Keratinocyte (primary cell): ENCODE data around the gene STUB1. TPM values are rescaled to one million over a fixed set of nuclear protein-coding genes. Genes with fewer than 3 reads are reported as not detected.

ENCODE experiments used
- DNase-seq: peaks from one replicate; pipeline ENCODE4 v3.0.0-alpha.2; 2011; ENCODE audit warnings: low read depth, missing footprints, low spot score
- FAIRE-seq: peaks from 2 replicates; lab custom pipeline; 2011; peaks lifted over from hg19 to GRCh38; lab: Jason Lieb, UNC
- H2AFZ ChIP-seq: 2 replicates; pipeline ENCODE4 v1.6.0; 2012; ENCODE audit warnings: low read length, control low read depth, inconsistent platforms; ENCODE audit not compliant: control insufficient read depth
- H3K27ac ChIP-seq: 2 replicates; pipeline ENCODE4 v1.5.1; 2011; ENCODE audit warnings: low read length; ENCODE audit not compliant: control insufficient read depth, insufficient read depth
- H3K27me3 ChIP-seq: 3 replicates; pipeline ENCODE4 v1.6.0; 2011; ENCODE audit warnings: low read length; ENCODE audit not compliant: control insufficient read depth, insufficient read depth; ENCODE audit errors: extremely low read depth
- H3K36me3 ChIP-seq, 2 experiments: 2 replicates in 1 of 2; 3 replicates in 1 of 2; pipeline ENCODE4 v1.5.1; 2011; ENCODE audit warnings: low read length in 2 of 2, mild to moderate bottlenecking in 1 of 2; ENCODE audit not compliant: control insufficient read depth in 2 of 2, insufficient read depth in 2 of 2; ENCODE audit errors: extremely low read depth in 1 of 2
- H3K4me1 ChIP-seq: 3 replicates; pipeline ENCODE4 v1.5.1; 2011; ENCODE audit warnings: low read length; ENCODE audit not compliant: control insufficient read depth, insufficient read depth; ENCODE audit errors: extremely low read depth
- H3K4me2 ChIP-seq: 3 replicates; pipeline ENCODE4 v1.6.0; 2011; ENCODE audit warnings: low read depth, low read length; ENCODE audit not compliant: control insufficient read depth, insufficient read depth; ENCODE audit errors: extremely low read depth
- H3K4me3 ChIP-seq, 3 experiments: fragments of 200-600 bp in 1 of 3; sonication (generic) in 1 of 3; 2 replicates in 2 of 3; 3 replicates in 1 of 3; pipeline ENCODE4 v1.5.1; 2011 to 2016; ENCODE audit warnings: low read length in 3 of 3, mild to moderate bottlenecking in 3 of 3, control low read depth in 2 of 3, inconsistent platforms in 1 of 3, low read depth in 1 of 3, mixed read lengths in 1 of 3, mixed run types in 1 of 3, moderate library complexity in 1 of 3; ENCODE audit not compliant: control insufficient read depth in 2 of 3, insufficient read depth in 2 of 3; ENCODE audit errors: extremely low read depth in 1 of 3
- H3K79me2 ChIP-seq: 2 replicates; pipeline ENCODE4 v1.6.0; 2012; ENCODE audit warnings: low read length; ENCODE audit not compliant: control insufficient read depth, insufficient read depth
- H3K9ac ChIP-seq: 3 replicates; pipeline ENCODE4 v1.6.0; 2011; ENCODE audit warnings: low read length; ENCODE audit not compliant: control insufficient read depth, insufficient read depth; ENCODE audit errors: extremely low read depth
- H3K9me1 ChIP-seq: 3 replicates; pipeline ENCODE4 v1.6.0; 2011; ENCODE audit warnings: low read length; ENCODE audit not compliant: control insufficient read depth, insufficient read depth; ENCODE audit errors: extremely low read depth
- H3K9me3 ChIP-seq: 2 replicates; pipeline ENCODE4 v1.5.1; 2012; ENCODE audit warnings: low read depth, low read length; ENCODE audit not compliant: control insufficient read depth
- H4K20me1 ChIP-seq: 3 replicates; pipeline ENCODE4 v1.6.0; 2011; ENCODE audit warnings: low read length; ENCODE audit not compliant: control insufficient read depth, insufficient read depth; ENCODE audit errors: extremely low read depth
- CTCF ChIP-seq, 3 experiments: IDR thresholded peaks in 1 of 3; conservative IDR thresholded peaks in 1 of 3; optimal IDR thresholded peaks in 1 of 3; 2 replicates in 2 of 3; 3 replicates in 1 of 3; pipeline versions ENCODE3 to v1.5.1; 2011; ENCODE audit warnings: low read length in 3 of 3, mild to moderate bottlenecking in 3 of 3, moderate library complexity in 2 of 3, control low read depth in 1 of 3, inconsistent platforms in 1 of 3; ENCODE audit not compliant: insufficient read depth in 2 of 3; ENCODE audit errors: extremely low read depth in 1 of 3
- EZH2 ChIP-seq: IDR thresholded peaks from one replicate; pipeline ENCODE4 v1.6.1; 2012; ENCODE audit warnings: inconsistent platforms, mild to moderate bottlenecking, low read length, moderate library complexity
- dilution Hi-C: fragments of 300-500 bp; cut with MboI; formaldehyde crosslinking; loops from one replicate; pipeline ENCODE4 v1.7.0; 2020; ENCODE audit warnings: low sequenced_read_pairs; ENCODE audit not compliant: extremely low pct_ligation_motif_present
- polyA plus RNA-seq, 5 experiments: library from polyadenylated mRNA; depleted of rRNA in 3 of 5; stranded (reverse) in 3 of 5; stranded (forward) in 1 of 5; unstranded in 1 of 5; fragments of >200 nt; gene quantifications; 1 replicate in 1 of 5; 2 replicates in 3 of 5; 3 replicates in 1 of 5; pipeline versions ENCODE4 v1.2.1 to v1.2.3, GENCODE V29; 2011 to 2012; ENCODE audit warnings: missing spikeins in 2 of 5, low read depth in 1 of 5, low replicate concordance in 1 of 5

STUB1 gene
- polyA plus RNA-seq, 1 donor (not counting 4 experiments of a cell fraction or from before 2014, with no cell fraction given) = 124 TPM

GRCh38 chr16:692356-693108 is 12.3 kb downstream of the STUB1 start:
- peaks cover 50% of the 10 kb centered on the region for H3K27me3 ChIP-seq
- H3K4me1 ChIP-seq = peaks cover 12% of the 10 kb centered on the region
- dilution Hi-C loops = no loop called here

GRCh38 chr16:693364-693763 is 13.2 kb downstream of the STUB1 start:
- Histone ChIP-seq H3K4me1 (peaks cover 12% of the 10 kb centered on the region), H3K9me3 (no peaks in the 10 kb centered on the region), H3K27ac (no peak overlapping the region), H3K79me2 (peaks cover 5% of the 10 kb centered on the region), H3K9ac (no peak overlapping the region), H3K27me3 (peaks cover 50% of the 10 kb centered on the region), H3K36me3 (no peaks in the 10 kb centered on the region), H4K20me1 (no peaks in the 10 kb centered on the region), H2AFZ (no peak overlapping the region), H3K4me3 (no peak overlapping the region), H3K9me1 (no peaks in the 10 kb centered on the region), H3K4me2 (no peak overlapping the region)
- TF ChIP-seq CTCF (optimal IDR thresholded peaks at IDR 0.05 in 1 of 3, IDR thresholded peaks at IDR 0.05 in 1 of 3, conservative IDR thresholded peaks at IDR 0.05 in 1 of 3; ENCODE audit: extremely low read depth in 1 of 3, insufficient read depth in 2 of 3, low read length in 3 of 3) (no peak), EZH2 (peak; percentile 80)
- FAIRE-seq (no peak), DNase-seq (no peak)
- dilution Hi-C loops = no loop called here

More at GRCh38 chr16:692356-693108, 12.3 kb downstream of the STUB1 start:
- TF ChIP-seq EZH2 (no peak), CTCF (optimal IDR thresholded peaks at IDR 0.05 in 1 of 3, IDR thresholded peaks at IDR 0.05 in 1 of 3, conservative IDR thresholded peaks at IDR 0.05 in 1 of 3; ENCODE audit: extremely low read depth in 1 of 3, insufficient read depth in 2 of 3, low read length in 3 of 3) (no peak)
- Histone ChIP-seq H3K9me3 (no peaks in the 10 kb centered on the region), H2AFZ (no peak overlapping the region), H3K79me2 (peaks cover 5% of the 10 kb centered on the region), H3K4me3 (no peak overlapping the region), H4K20me1 (no peaks in the 10 kb centered on the region), H3K4me2 (no peak overlapping the region), H3K9ac (no peak overlapping the region), H3K36me3 (peaks cover 0 to 2% of the 10 kb centered on the region in 2 experiments), H3K27ac (no peak overlapping the region), H3K9me1 (no peaks in the 10 kb centered on the region)
- no peak for FAIRE-seq
- no peak for DNase-seq
